ENCODE data around the gene ECT2.

DNA sequence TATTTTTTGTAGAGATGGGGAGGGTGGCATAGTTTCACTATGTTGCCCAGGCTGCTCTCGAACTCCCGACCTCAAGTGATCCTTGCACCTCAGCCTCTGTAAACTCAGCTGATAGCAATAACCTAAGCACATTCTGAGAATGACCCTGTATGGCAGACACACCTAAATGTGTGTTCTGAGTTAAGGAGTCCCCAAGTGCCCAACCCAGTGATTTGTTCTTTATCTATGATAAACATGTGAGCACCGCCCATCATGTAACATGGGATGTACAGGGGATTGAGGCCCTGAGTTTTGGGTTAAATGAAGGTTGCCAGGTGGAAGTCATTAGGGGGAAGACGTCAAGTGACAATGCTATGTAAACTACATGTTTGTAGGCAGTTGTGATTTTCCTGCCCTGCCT is 45.4 kb upstream of the ECT2 start:
- TF ChIP-seq, protein P1, sequence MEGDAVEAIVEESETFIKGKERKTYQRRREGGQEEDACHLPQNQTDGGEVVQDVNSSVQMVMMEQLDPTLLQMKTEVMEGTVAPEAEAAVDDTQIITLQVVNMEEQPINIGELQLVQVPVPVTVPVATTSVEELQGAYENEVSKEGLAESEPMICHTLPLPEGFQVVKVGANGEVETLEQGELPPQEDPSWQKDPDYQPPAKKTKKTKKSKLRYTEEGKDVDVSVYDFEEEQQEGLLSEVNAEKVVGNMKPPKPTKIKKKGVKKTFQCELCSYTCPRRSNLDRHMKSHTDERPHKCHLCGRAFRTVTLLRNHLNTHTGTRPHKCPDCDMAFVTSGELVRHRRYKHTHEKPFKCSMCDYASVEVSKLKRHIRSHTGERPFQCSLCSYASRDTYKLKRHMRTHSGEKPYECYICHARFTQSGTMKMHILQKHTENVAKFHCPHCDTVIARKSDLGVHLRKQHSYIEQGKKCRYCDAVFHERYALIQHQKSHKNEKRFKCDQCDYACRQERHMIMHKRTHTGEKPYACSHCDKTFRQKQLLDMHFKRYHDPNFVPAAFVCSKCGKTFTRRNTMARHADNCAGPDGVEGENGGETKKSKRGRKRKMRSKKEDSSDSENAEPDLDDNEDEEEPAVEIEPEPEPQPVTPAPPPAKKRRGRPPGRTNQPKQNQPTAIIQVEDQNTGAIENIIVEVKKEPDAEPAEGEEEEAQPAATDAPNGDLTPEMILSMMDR (IDR thresholded peaks at IDR 0.05; ENCODE audit: borderline replicate concordance, extremely low read depth, low read length, poor library complexity, severe bottlenecking) = no peak
- TF ChIP-seq EZH2 (IDR thresholded peaks at IDR 0.05; ENCODE audit: borderline replicate concordance, low read depth, low read length, severe bottlenecking) = no peak
